HG02678 (cell line): ENCODE measurements around the gene NT5E.
"Not testable (repeated sequence)": the region's sequence is repeated elsewhere in the genome, so short reads cannot be mapped to it uniquely, and the experiment has no call there.

ENCODE experiments used
- ATAC-seq: cut with Tn5 transposase; IDR thresholded peaks from one replicate; pipeline ENCODE4 v1.9.1; 2021; ENCODE audit warnings: mild to moderate bottlenecking, moderate library complexity; ENCODE audit not compliant: unreplicated experiment

NT5E gene

GRCh38 chr6:85484948-85485347, 35.1 kb downstream of the NT5E start:
- ATAC-seq = no peak

- no peak for ATAC-seq
Observed at GRCh38 chr6:85490516-85491248, 40.8 kb downstream of the NT5E start.

DNA sequence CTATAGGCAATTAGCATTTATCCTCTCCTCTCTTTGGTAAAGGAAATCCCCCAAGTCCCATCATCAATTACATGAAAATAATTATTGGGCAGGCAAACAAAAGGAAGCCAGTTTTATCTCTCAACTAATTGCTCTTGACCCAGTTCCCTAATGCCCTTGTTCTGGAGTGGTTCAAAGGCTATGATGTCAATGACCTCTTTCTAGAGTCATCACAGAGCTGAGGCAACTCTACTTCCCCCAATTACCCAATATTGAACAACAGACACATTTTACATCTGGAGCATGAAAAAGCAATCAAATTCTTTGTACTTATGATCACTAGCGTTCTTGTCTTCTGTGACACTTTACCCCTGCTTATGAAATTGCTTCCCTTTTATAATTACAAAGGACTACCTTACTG, 43.5 kb downstream of the NT5E start:
- no peak for ATAC-seq

DNA sequence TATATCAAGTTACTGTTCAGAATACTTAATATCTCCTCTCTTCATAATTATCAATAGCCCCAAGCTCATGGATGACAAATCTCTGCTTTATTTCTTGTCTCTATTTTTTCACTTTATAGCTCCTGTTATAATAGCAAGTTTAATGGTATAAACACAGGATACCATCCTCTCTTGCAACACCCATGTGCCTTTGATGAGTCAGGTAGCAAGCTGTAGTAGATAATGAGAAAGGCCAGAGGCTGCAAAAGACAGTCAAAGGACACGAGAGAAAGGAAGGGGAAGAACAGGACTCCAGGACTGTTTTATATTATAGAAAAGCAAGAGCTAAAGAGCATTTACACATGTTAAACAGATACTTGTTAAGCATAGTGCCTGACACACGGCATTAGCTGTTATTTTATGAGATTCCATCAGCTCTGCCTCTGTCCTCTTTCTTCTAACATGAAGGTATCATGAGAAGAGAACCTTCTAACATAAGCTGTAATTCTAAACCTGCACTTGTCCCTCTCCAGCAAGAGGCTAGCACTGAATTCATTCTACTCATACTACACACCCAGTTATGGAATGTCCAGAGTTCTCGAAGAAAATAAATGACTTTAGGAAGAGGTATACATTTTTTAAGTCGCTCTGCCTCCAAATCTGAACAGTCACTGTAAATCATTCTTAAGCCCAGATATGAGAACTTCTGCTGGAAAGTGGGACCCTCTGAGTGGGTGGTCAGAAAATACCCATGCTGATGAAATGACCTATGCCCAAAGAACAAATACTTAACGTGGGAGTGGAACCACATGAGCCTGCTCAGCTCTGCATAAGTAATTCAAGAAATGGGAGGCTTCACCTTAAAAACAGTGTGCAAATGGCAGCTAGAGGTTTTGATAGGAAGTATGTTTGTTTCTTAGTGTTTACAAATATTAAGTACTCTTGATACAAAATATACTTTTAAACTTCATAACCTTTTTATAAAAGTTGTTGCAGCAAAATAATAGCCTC, 45.0 kb downstream of the NT5E start:
- ATAC-seq = no peak

DNA sequence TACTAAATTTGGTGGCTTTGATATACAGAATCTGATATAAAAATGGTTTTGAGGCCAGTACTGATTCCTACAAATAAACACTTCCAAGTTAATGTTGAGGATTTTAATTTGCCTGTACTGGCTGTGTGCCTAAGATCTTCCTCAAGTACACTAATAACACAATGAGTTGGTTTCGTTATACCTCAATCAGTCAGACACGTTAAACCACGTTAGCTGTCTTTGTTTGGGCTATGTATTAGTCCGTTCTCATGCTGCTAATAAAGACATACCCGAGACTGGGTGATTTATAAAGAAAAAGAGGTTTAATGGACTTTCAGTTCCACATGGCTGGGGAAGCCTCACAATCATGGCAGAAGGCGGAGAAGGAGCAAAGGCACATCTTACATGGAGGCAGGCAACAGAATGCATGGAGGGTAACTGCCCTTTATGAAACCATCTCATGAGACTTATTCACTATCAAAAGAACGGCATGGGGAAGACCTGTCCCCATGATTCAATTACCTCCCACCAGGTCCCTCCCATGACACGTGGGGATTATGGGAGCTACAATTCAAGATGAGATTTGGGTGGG, 46.2 kb downstream of the NT5E start:
- no peak for ATAC-seq

DNA sequence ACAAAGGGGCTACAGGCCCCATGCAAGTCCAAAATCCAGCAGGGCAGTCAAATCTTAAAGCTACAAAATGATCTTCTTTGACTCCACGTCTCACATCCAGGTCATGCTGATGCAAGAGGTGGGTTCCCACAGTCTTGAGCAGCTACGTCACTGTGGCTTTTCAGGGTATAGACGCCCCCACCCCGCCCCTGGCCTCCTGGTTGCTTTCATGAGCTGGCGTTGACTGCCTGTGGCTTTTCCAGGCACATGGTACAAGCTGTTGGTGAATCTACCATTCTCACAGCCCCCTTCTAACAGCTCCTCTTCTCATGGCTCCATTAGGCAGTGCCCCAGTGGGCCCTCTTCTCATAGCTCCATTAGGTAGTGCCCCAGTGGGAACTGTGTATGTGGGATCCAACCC, 47.0 kb downstream of the NT5E start:
- no peak for ATAC-seq

GRCh38 chr6:85498596-85499258, 48.8 kb downstream of the NT5E start:
- no peak for ATAC-seq

DNA sequence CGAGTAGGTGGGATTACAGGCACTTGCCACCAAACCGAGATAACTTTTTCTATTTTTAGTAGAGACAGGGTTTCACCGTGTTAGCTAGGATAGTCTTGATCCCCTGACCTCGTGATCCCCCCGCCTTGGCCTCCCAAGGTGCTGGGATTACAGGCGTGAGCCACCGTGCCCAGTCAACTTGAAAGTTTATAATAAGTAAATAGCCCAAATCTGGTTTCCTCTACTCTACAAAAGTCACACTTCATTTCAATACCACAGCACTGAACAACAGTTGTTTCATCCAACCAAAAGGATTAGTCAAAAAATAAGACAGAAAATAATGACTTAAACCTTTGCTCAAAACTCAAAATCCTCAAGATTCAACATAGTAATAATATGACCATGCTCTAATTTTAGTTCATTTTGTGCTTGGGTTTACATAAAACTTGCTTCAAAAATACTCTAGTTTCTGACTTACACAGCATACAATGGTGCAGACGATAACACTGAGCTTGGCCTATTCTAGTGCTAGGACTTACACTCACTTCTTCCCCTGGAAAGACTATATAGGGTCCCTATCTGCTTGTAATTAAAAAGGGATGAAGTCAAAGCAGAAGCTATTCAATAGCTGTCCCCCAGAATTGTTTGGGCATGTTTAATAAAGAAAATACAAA, 56.7 kb downstream of the NT5E start:
- ATAC-seq = no peak

- ATAC-seq = no peak
Observed at GRCh38 chr6:85516168-85516567, 66.3 kb downstream of the NT5E start.

- not testable (repeated sequence) for ATAC-seq
Observed at GRCh38 chr6:85524281-85524680, 74.4 kb downstream of the NT5E start.

GRCh38 chr6:85537055-85537494, 87.2 kb downstream of the NT5E start:
- no peak for ATAC-seq

DNA sequence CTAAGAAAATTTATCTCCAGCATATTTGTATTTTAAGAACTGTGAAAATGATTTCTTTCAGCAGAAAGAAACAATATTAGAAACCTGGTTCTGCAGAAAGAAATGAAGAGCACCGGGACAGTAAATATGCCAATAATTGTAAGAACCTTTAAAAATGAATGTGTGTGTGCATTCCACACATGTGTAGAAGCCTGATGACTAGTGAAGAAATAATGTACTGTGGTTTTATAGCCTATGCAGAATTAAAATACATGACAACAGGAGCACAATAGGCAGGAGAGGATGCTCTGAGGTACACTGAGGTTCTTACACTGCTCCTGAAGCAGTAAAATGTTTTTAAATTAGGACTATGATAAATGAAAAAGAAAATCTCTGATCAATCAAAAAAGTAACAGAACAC, 94.9 kb downstream of the NT5E start:
- no peak for ATAC-seq
